ENCODE results near the gene NCSTN.

The NCSTN gene

GRCh38 chr1:160352555-160352954 lies 9.4 kb downstream of the NCSTN start:
- no peak for DNase-seq (ENCODE audit: low read depth)

GRCh38 chr1:160353223-160353622 lies 10.0 kb downstream of the NCSTN start:
- DNase-seq (ENCODE audit: low read depth): no peak

- DNase-seq (ENCODE audit: low read depth): no peak
Observed at GRCh38 chr1:160354388-160354985, 11.3 kb downstream of the NCSTN start.

GRCh38 chr1:160357286-160358002 lies 14.3 kb downstream of the NCSTN start:
- no peak for DNase-seq (ENCODE audit: low read depth)

GRCh38 chr1:160358073-160358472 lies 14.9 kb downstream of the NCSTN start:
- DNase-seq (ENCODE audit: low read depth): no peak

GRCh38 chr1:160359559-160360226 lies 16.5 kb downstream of the NCSTN start:
- DNase-seq (ENCODE audit: low read depth): no peak

GRCh38 chr1:160360227-160360695 lies 17.1 kb downstream of the NCSTN start:
- no peak for DNase-seq (ENCODE audit: low read depth)

- no peak for DNase-seq (ENCODE audit: low read depth)
Observed at GRCh38 chr1:160361199-160361598, 18.0 kb downstream of the NCSTN start.

- DNase-seq (ENCODE audit: low read depth): no peak
Observed at GRCh38 chr1:160361814-160362167, 18.6 kb downstream of the NCSTN start.

- DNase-seq (ENCODE audit: low read depth): no peak
Observed at GRCh38 chr1:160362168-160362957, 19.2 kb downstream of the NCSTN start.

GRCh38 chr1:160363010-160363409 lies 19.8 kb downstream of the NCSTN start:
- DNase-seq (ENCODE audit: low read depth): no peak

- no peak for DNase-seq (ENCODE audit: low read depth)
Observed at GRCh38 chr1:160363951-160364735, 21.0 kb downstream of the NCSTN start.

GRCh38 chr1:160365325-160365724 lies 22.1 kb downstream of the NCSTN start:
- DNase-seq (ENCODE audit: low read depth): no peak

GRCh38 chr1:160366731-160367515 lies 23.7 kb downstream of the NCSTN start, which contains the start of gene NHLH1:
Gene NHLH1 (plus strand): TSS chr1:160367071. CDS start chr1:160370732, 3,661 bp downstream.
- DNase-seq (ENCODE audit: low read depth): no peak

GRCh38 chr1:160367516-160367900 lies 24.3 kb downstream of the NCSTN start:
- no peak for DNase-seq (ENCODE audit: low read depth)

GRCh38 chr1:160367934-160368923 lies 25.0 kb downstream of the NCSTN start:
- no peak for DNase-seq (ENCODE audit: low read depth)

GRCh38 chr1:160369087-160369486 lies 25.9 kb downstream of the NCSTN start:
- DNase-seq (ENCODE audit: low read depth): no peak

GRCh38 chr1:160370561-160371345 lies 27.6 kb downstream of the NCSTN start:
- no peak for DNase-seq (ENCODE audit: low read depth)

- no peak for DNase-seq (ENCODE audit: low read depth)
Observed at GRCh38 chr1:160371346-160371631, 28.1 kb downstream of the NCSTN start.

Data from fibroblast of the conjunctiva (primary cell).